ENCODE measurements around the gene CPPED1.

- TF ChIP-seq TAF1 (conservative IDR thresholded peaks at IDR 0.05) (no peak), RXRA (IDR thresholded peaks at IDR 0.05) (peak; percentile 92 to 97), HNF4A (conservative IDR thresholded peaks at IDR 0.05) (peak; percentile 79 to 90), CTCF (IDR thresholded peaks at IDR 0.05; ENCODE audit: low read depth, low read length, missing input control) (no peak), MAX (IDR thresholded peaks at IDR 0.05) (peak; percentile 86), YY1 (IDR thresholded peaks at IDR 0.05) (peak; percentile 80), REST (IDR thresholded peaks at IDR 0.05) (peak; percentile 55), HNF4G (IDR thresholded peaks at IDR 0.05) (peak; percentile 59), RAD21 (IDR thresholded peaks at IDR 0.05) (peak; percentile 58 to 63), GABPA (IDR thresholded peaks at IDR 0.05 in 1 of 2, conservative IDR thresholded peaks at IDR 0.05 in 1 of 2) (peak in 1 of 2 donors; percentile 33), JUND (IDR thresholded peaks at IDR 0.05) (peak in 1 of 2 donors; percentile 79), FOXA2 (IDR thresholded peaks at IDR 0.05) (peak; percentile 57)
- TF ChIP-seq, protein P1, sequence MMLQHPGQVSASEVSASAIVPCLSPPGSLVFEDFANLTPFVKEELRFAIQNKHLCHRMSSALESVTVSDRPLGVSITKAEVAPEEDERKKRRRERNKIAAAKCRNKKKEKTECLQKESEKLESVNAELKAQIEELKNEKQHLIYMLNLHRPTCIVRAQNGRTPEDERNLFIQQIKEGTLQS (IDR thresholded peaks at IDR 0.05): no peak
- TF ChIP-seq, protein P2, sequence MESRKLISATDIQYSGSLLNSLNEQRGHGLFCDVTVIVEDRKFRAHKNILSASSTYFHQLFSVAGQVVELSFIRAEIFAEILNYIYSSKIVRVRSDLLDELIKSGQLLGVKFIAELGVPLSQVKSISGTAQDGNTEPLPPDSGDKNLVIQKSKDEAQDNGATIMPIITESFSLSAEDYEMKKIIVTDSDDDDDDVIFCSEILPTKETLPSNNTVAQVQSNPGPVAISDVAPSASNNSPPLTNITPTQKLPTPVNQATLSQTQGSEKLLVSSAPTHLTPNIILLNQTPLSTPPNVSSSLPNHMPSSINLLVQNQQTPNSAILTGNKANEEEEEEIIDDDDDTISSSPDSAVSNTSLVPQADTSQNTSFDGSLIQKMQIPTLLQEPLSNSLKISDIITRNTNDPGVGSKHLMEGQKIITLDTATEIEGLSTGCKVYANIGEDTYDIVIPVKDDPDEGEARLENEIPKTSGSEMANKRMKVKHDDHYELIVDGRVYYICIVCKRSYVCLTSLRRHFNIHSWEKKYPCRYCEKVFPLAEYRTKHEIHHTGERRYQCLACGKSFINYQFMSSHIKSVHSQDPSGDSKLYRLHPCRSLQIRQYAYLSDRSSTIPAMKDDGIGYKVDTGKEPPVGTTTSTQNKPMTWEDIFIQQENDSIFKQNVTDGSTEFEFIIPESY (IDR thresholded peaks at IDR 0.05): peak; percentile 78
Measured at GRCh38 chr16:12646490-12647274, 157.0 kb downstream of the CPPED1 start.
